ENCODE results near the gene C4orf46.
"Not testable (repeated sequence)": the region's sequence is repeated elsewhere in the genome, so short reads cannot be mapped to it uniquely, and the experiment has no call there.

- not testable (repeated sequence) for TF ChIP-seq CTCF (conservative IDR thresholded peaks at IDR 0.05 in 1 of 2, IDR thresholded peaks at IDR 0.05 in 1 of 2; ENCODE audit: extremely low read depth in 1 of 2, insufficient read depth in 1 of 2, low read depth in 1 of 2, low read length in 2 of 2); EZH2 (IDR thresholded peaks at IDR 0.05; ENCODE audit: borderline replicate concordance, low read length)
Measured at GRCh38 chr4:158712622-158713021, 40.9 kb upstream of the C4orf46 start.
